GM10847 (cell line): ENCODE results near the gene LTA.

Experiments used
- POLR2A ChIP-seq: IDR thresholded peaks from 2 replicates; pipeline ENCODE4 v1.6.1; 2011; ENCODE audit not compliant: insufficient read length; ENCODE audit errors: extremely low read depth

LTA gene

GRCh38 chr6:31575952-31576685 lies 4.0 kb downstream of the LTA start:
- TF ChIP-seq POLR2A: no peak

- TF ChIP-seq POLR2A: peak; percentile 12
Observed at GRCh38 chr6:31576897-31577578, 4.9 kb downstream of the LTA start.

- TF ChIP-seq POLR2A: no peak
Observed at GRCh38 chr6:31577579-31577966, 5.5 kb downstream of the LTA start.

- no peak for TF ChIP-seq POLR2A
Observed at GRCh38 chr6:31578184-31579118, 6.4 kb downstream of the LTA start.

- no peak for TF ChIP-seq POLR2A
Observed at GRCh38 chr6:31579119-31579505, 7.0 kb downstream of the LTA start.

GRCh38 chr6:31579546-31580437 lies 7.7 kb downstream of the LTA start:
- TF ChIP-seq POLR2A: no peak

- no peak for TF ChIP-seq POLR2A
Observed at GRCh38 chr6:31580438-31580740, 8.3 kb downstream of the LTA start.

GRCh38 chr6:31580807-31581433 lies 8.8 kb downstream of the LTA start:
- peak; percentile 43 for TF ChIP-seq POLR2A

GRCh38 chr6:31581434-31582229 lies 9.5 kb downstream of the LTA start:
- TF ChIP-seq POLR2A: no peak

- no peak for TF ChIP-seq POLR2A
Observed at GRCh38 chr6:31582230-31582643, 10.1 kb downstream of the LTA start, which contains the start of gene LTB. Gene LTB (minus strand): TSS chr6:31582424. CDS start chr6:31582417, 7 bp downstream.

- TF ChIP-seq POLR2A: no peak
Observed at GRCh38 chr6:31585491-31585890, 13.4 kb downstream of the LTA start.

- TF ChIP-seq POLR2A: no peak
Observed at GRCh38 chr6:31586008-31586407, 13.9 kb downstream of the LTA start, which contains the start of gene LST1. Gene LST1 (plus strand): TSS chr6:31586277. CDS start chr6:31587300, 1,023 bp downstream.

GRCh38 chr6:31586599-31587281 lies 14.7 kb downstream of the LTA start:
- no peak for TF ChIP-seq POLR2A
